HepG2 (cell line): ENCODE data around the gene DCC. TPM values are rescaled to one million over a fixed set of nuclear protein-coding genes. Genes with fewer than 3 reads are reported as not detected.

ENCODE experiments used
- ATAC-seq: fragments of 200-7000 bp; cut with Tn5 transposase; 3 replicates; pipeline ENCODE4 v1.9.1; 2020; ENCODE audit warnings: mild to moderate bottlenecking, moderate library complexity
- BruUV-seq: library from RNA; stranded (reverse); fragments of 400-500 nt; replicated peaks from 2 replicates; lab custom pipeline; 2021; lab: Mats Ljungman, UMichigan
- CTCF ChIA-PET: fragments of 300-600 bp; formaldehyde crosslinking; extraction: SDS; loops from one replicate; lab custom pipeline; 2021; ENCODE audit warnings: low total read pairs, inconsistent platforms, low intra/inter-chr PET ratio; lab: Yijun Ruan, JAX
- POLR2A ChIA-PET: fragments of 350-600 bp; sonication (Branson Sonifier 250); formaldehyde crosslinking; loops from one replicate; lab custom pipeline; 2020; ENCODE audit warnings: antibody characterized with exemption, inconsistent platforms; lab: Yijun Ruan, JAX
- DNase-seq: peaks from one replicate; pipeline ENCODE4 v3.0.0-alpha.2; 2015; ENCODE audit warnings: low spot score
- FAIRE-seq: peaks from 3 replicates; lab custom pipeline; 2011; peaks lifted over from hg19 to GRCh38; lab: Jason Lieb, UNC
- H2AFZ ChIP-seq: one replicate; pipeline ENCODE4 v1.6.1; 2011; ENCODE audit warnings: low read length, inconsistent platforms
- H3K27ac ChIP-seq: fragments of 300-600 bp; 3 replicates; pipeline ENCODE4 v1.8.0; 2011; ENCODE audit warnings: mixed run types, mild to moderate bottlenecking, mixed read lengths, low read length, inconsistent platforms; ENCODE audit not compliant: insufficient read depth; ENCODE audit errors: extremely low read length
- H3K27me3 ChIP-seq, 2 experiments: fragments of 200-600 bp in 1 of 2; 2 replicates in 1 of 2; 3 replicates in 1 of 2; pipeline versions ENCODE4 v1.6.0 to v1.8.0; 2011; ENCODE audit warnings: low read length in 2 of 2, mild to moderate bottlenecking in 2 of 2, moderate library complexity in 2 of 2, inconsistent platforms in 1 of 2; ENCODE audit not compliant: insufficient read depth in 2 of 2, control insufficient read depth in 1 of 2
- H3K36me3 ChIP-seq, 2 experiments: fragments of 200-600 bp in 1 of 2; replicated peaks in 1 of 2; 2 replicates in 1 of 2; 3 replicates in 1 of 2; pipeline versions ENCODE4 v1.5.1 to v1.8.0; 2011; ENCODE audit warnings: low read length in 2 of 2, inconsistent platforms in 1 of 2; ENCODE audit not compliant: insufficient read depth in 2 of 2, control insufficient read depth in 1 of 2
- H3K4me1 ChIP-seq: 2 replicates; pipeline ENCODE4 v1.5.1; 2012; ENCODE audit warnings: low read length, inconsistent platforms; ENCODE audit not compliant: insufficient read depth
- H3K4me2 ChIP-seq: 2 replicates; pipeline ENCODE4 v1.6.0; 2011; ENCODE audit warnings: low read depth, low read length, inconsistent platforms
- H3K4me3 ChIP-seq, 3 experiments: fragments of 200-600 bp in 1 of 3; sonication (generic), shearing (Covaris generic) in 1 of 3; replicated peaks in 1 of 3; 2 replicates each; pipeline ENCODE4 v1.5.1; 2011 to 2016; ENCODE audit warnings: low read length in 3 of 3, inconsistent platforms in 2 of 3, low read depth in 2 of 3, mild to moderate bottlenecking in 2 of 3, control low read depth in 1 of 3, mixed read lengths in 1 of 3; ENCODE audit not compliant: insufficient read depth in 1 of 3
- H3K79me2 ChIP-seq: one replicate; pipeline ENCODE4 v1.6.1; 2011; ENCODE audit warnings: low read length, inconsistent platforms; ENCODE audit not compliant: insufficient read depth
- H3K9ac ChIP-seq: 2 replicates; pipeline ENCODE4 v1.6.0; 2011; ENCODE audit warnings: mild to moderate bottlenecking, low read depth, low read length, inconsistent platforms; ENCODE audit not compliant: insufficient read depth
- H3K9me3 ChIP-seq: 2 replicates; pipeline ENCODE4 v1.5.1; 2012; ENCODE audit warnings: mild to moderate bottlenecking, low read length
- H4K20me1 ChIP-seq: 2 replicates; pipeline ENCODE4 v1.6.0; 2011; ENCODE audit warnings: inconsistent platforms, mild to moderate bottlenecking, low read length, moderate library complexity; ENCODE audit not compliant: insufficient read depth
- HBP1 ChIP-seq: IDR thresholded peaks from 2 replicates; pipeline ENCODE4 v1.6.1; 2016; ENCODE audit warnings: low read depth, control low read depth
- IRX3 ChIP-seq: sonication (generic); formaldehyde crosslinking; IDR thresholded peaks from 2 replicates; pipeline ENCODE4 v1.8.1; 2023; ENCODE audit warnings: mild to moderate bottlenecking, low read depth, missing genetic modification reagents, borderline replicate concordance
- KDM5A ChIP-seq: fragments of 200-600 bp; sonication (generic); IDR thresholded peaks from 2 replicates; pipeline ENCODE4 v1.7.0; 2018; ENCODE audit warnings: antibody characterized with exemption, mild to moderate bottlenecking, low read length, borderline replicate concordance
- MIER2 ChIP-seq: IDR thresholded peaks from 2 replicates; pipeline ENCODE4 v1.6.1; 2016; ENCODE audit warnings: missing biosample characterization, missing genetic modification reagents
- NBN ChIP-seq: fragments of 450-650 bp; conservative IDR thresholded peaks from 2 replicates; pipeline ENCODE4 v1.6.1; 2017
- PHF5A ChIP-seq: IDR thresholded peaks from one replicate; pipeline ENCODE4 v1.6.1; 2018; ENCODE audit warnings: low read depth, missing genetic modification reagents; ENCODE audit not compliant: unreplicated experiment
- SUZ12 ChIP-seq: fragments of 150-350 bp; IDR thresholded peaks from 2 replicates; pipeline ENCODE4 v1.6.1; 2014; ENCODE audit warnings: low read depth, low read length
- ZFAT ChIP-seq: sonication (generic); formaldehyde crosslinking; conservative IDR thresholded peaks from 2 replicates; pipeline ENCODE4 v1.8.1; 2023; ENCODE audit warnings: missing genetic modification reagents, inconsistent platforms
- ZNF18 ChIP-seq: sonication (generic); formaldehyde crosslinking; IDR thresholded peaks from 2 replicates; pipeline ENCODE4 v1.8.0; 2022; ENCODE audit warnings: mild to moderate bottlenecking, missing genetic modification reagents; ENCODE audit not compliant: insufficient replicate concordance
- ZNF282 ChIP-seq: fragments of 450-650 bp; IDR thresholded peaks from 2 replicates; pipeline ENCODE4 v1.6.1; 2018; ENCODE audit not compliant: partially characterized antibody
- ZNF337 ChIP-seq: sonication (generic); formaldehyde crosslinking; IDR thresholded peaks from 2 replicates; pipeline ENCODE4 v1.5.1; 2020; ENCODE audit warnings: missing genetic modification reagents, low read depth, mild to moderate bottlenecking, borderline replicate concordance
- ZNF33B ChIP-seq: sonication (generic); formaldehyde crosslinking; IDR thresholded peaks from 2 replicates; pipeline ENCODE4 v1.5.1; 2020; ENCODE audit warnings: mild to moderate bottlenecking, missing genetic modification reagents
- ZNF432 ChIP-seq: sonication (generic); formaldehyde crosslinking; IDR thresholded peaks from 2 replicates; pipeline ENCODE4 v1.5.0; 2020; ENCODE audit warnings: missing genetic modification reagents, mild to moderate bottlenecking, borderline replicate concordance
- ZNF609 ChIP-seq: sonication (generic); formaldehyde crosslinking; IDR thresholded peaks from 2 replicates; pipeline ENCODE4 v1.4.0; 2020; ENCODE audit warnings: mild to moderate bottlenecking, missing genetic modification reagents, borderline replicate concordance
- WGBS: methylation state at CpG from one replicate; pipeline ENCODE4 v1.1.6; 2017; ENCODE audit warnings: low lambda C conversion rate; 5-methylcytosine and 5-hydroxymethylcytosine counted together
- in situ Hi-C: cut with HindIII; loops from 2 replicates; pipeline ENCODE4 v1.10.0; 2017; ENCODE audit warnings: low pct_unique_long_range_greater_than_20kb; ENCODE audit not compliant: extremely low pct_ligation_motif_present
- intact Hi-C: fragments of 100-400 bp; cut with micrococcal nuclease; formaldehyde crosslinking; loops from one replicate; pipeline ENCODE4 v1.10.0; 2022; ENCODE audit not compliant: unreplicated experiment
- polyA plus RNA-seq, 8 experiments: library from polyadenylated mRNA; depleted of rRNA in 3 of 8; stranded (reverse) in 7 of 8; unstranded in 1 of 8; fragments of >200 nt; fragmentation: Illumina TruSeq in 4 of 8; extraction: Trizol in 4 of 8; gene quantifications; 2 replicates each; pipeline versions ENCODE4 v1.2.1 to v1.2.3, GENCODE V29; 2011 to 2016; ENCODE audit warnings: low read depth in 4 of 8, missing spikeins in 1 of 8, mixed read lengths in 1 of 8; ENCODE audit not compliant: insufficient read depth in 1 of 8
- total RNA-seq, 5 experiments: library from RNA; depleted of rRNA; stranded (reverse); fragments of >200 nt; fragmentation: Illumina TruSeq; extraction: Trizol; gene quantifications; 2 replicates each; pipeline ENCODE4 v1.2.3, GENCODE V29; 2016; ENCODE audit warnings: low read depth in 1 of 5

DCC gene
- total and polyA plus RNA-seq, 2 of the 13 experiments (the other 11 are each of a cell fraction or from before 2014, with no cell fraction given), result not detected

- Histone ChIP-seq H4K20me1 (no peaks in the 10 kb centered on the region), H3K9ac (no peak overlapping the region), H3K36me3 (no peaks in the 10 kb centered on the region), H3K4me3 (no peak overlapping the region), H3K9me3 (no peaks in the 10 kb centered on the region), H3K27ac (no peak overlapping the region), H3K79me2 (no peaks in the 10 kb centered on the region), H3K4me2 (no peak overlapping the region), H2AFZ (no peak overlapping the region), H3K27me3 (peaks cover 0 to 15% of the 10 kb centered on the region in 2 experiments; a peak in 2 of 5 replicates), H3K4me1 (no peaks in the 10 kb centered on the region)
- intact Hi-C loops (loop anchor here (10.0 kb wide), 1 partner anchor 349 kb away; no protein-coding TSS in a partner anchor), in situ Hi-C loops (no loop called here)
- DNase-seq (no peak), FAIRE-seq (no peak), ATAC-seq (no peak)
- no TSS peak for BruUV-seq
- TF ChIP-seq PHF5A (CRISPR knock-in tag), result no peak
- TF ChIP-seq ZNF609 (CRISPR knock-in tag), result no peak
- TF ChIP-seq ZNF432 (CRISPR knock-in tag), result no peak
- no peak for TF ChIP-seq KDM5A
- TF ChIP-seq ZNF33B (CRISPR knock-in tag), result no peak
- no peak for TF ChIP-seq ZNF18 (CRISPR knock-in tag)
- no peak for TF ChIP-seq ZFAT (CRISPR knock-in tag)
- no peak for TF ChIP-seq HBP1 (CRISPR knock-in tag)
- no peak for TF ChIP-seq IRX3 (CRISPR knock-in tag)
- no peak for TF ChIP-seq MIER2
- no peak for TF ChIP-seq ZNF337 (CRISPR knock-in tag)
- no peak for TF ChIP-seq SUZ12
- TF ChIP-seq ZNF282, result no peak
- no peak for TF ChIP-seq NBN
- CTCF ChIA-PET, result no interaction called here
- WGBS, result 0% methylated on average over 4 of the region's 4 CpGs
- POLR2A ChIA-PET, result no interaction called here
These were observed 5.4 kb downstream of the DCC start for GRCh38 chr18:52345428-52345827.
